HEK293T (cell line): ENCODE measurements around the gene DRAP1.

Experiments
- ARNT ChIP-seq: fragments of 450-650 bp; IDR thresholded peaks from 2 replicates; pipeline ENCODE4 v1.6.1; 2017; ENCODE audit warnings: mild to moderate bottlenecking
- BHLHE40 ChIP-seq: fragments of 450-650 bp; IDR thresholded peaks from 2 replicates; pipeline ENCODE4 v1.6.1; 2016; ENCODE audit warnings: mild to moderate bottlenecking, moderate library complexity, borderline replicate concordance
- FOXA1 ChIP-seq: fragments of 450-650 bp; IDR thresholded peaks from 2 replicates; pipeline ENCODE4 v1.6.1; 2016; ENCODE audit warnings: mild to moderate bottlenecking
- FOXM1 ChIP-seq: fragments of 450-650 bp; IDR thresholded peaks from 2 replicates; pipeline ENCODE4 v1.6.1; 2017; ENCODE audit warnings: mild to moderate bottlenecking, borderline replicate concordance
- HDGF ChIP-seq: fragments of 450-650 bp; IDR thresholded peaks from 2 replicates; pipeline ENCODE4 v1.6.1; 2017; ENCODE audit warnings: antibody characterized with exemption, borderline replicate concordance
- NFRKB ChIP-seq: fragments of 450-650 bp; IDR thresholded peaks from 2 replicates; pipeline ENCODE4 v1.6.1; 2016; ENCODE audit warnings: mild to moderate bottlenecking, moderate library complexity
- SP1 ChIP-seq: fragments of 450-650 bp; IDR thresholded peaks from 2 replicates; pipeline ENCODE4 v1.6.1; 2017
- SUZ12 ChIP-seq: fragments of 450-650 bp; IDR thresholded peaks from 2 replicates; pipeline ENCODE4 v1.6.1; 2016; ENCODE audit warnings: mild to moderate bottlenecking
- TARDBP ChIP-seq: fragments of 450-650 bp; IDR thresholded peaks from 2 replicates; pipeline ENCODE4 v1.6.1; 2016
- ZNF384 ChIP-seq: fragments of 450-650 bp; IDR thresholded peaks from 2 replicates; pipeline ENCODE4 v1.6.1; 2016

DNA sequence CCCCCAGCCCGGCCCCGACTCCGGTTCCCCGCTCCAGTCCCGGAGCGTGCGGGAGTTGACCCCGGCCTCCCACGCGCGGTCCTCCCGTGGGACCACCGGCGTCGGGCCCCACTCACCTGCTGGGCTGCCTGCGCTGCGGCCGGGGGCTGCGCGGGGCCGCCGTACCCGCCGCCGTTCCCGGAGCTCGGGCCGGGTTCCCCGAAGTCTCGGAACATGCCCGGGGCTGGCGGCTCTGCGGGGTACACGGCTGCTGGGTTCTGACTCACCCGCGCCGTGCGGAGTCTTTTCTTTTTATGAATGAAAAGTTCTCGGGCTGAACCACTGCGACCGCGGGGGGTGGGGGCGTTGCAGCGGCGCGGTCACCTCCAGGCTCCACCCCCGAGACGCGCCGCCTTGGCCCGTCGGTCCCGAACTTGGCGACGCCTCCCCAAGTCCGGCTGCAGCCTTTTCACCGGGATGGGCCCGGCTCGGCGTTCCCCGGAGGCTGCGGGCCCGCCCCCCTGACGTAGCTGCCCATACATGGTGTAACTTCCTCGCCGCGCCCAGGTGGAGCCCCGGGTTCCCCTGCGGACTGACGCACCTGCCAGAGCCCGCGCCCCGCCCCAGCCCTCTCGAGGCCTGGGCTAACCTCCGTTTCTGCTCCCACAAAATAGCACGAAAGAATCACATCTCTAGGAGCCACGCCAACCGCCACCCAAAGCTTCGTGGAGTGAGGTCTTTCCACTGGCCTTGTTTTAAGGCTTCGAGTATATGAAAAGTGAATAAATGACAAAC lies 18.9 kb upstream of the DRAP1 start, which contains the start of gene FOSL1:
- no peak for TF ChIP-seq BHLHE40
- TF ChIP-seq SP1: no peak
- no peak for TF ChIP-seq HDGF
- TF ChIP-seq ZNF384: no peak
- no peak for TF ChIP-seq SUZ12
- TF ChIP-seq FOXM1: no peak
- no peak for TF ChIP-seq ARNT
- TF ChIP-seq FOXA1: no peak
- no peak for TF ChIP-seq NFRKB
- no peak for TF ChIP-seq TARDBP
